Type B pancreatic cell (in vitro differentiated cells): Measurements from ENCODE around the gene TMEM179. TPM values are rescaled to one million over a fixed set of nuclear protein-coding genes. Genes with fewer than 3 reads are reported as not detected.

Experiments used
- DNase-seq: peaks from one replicate; pipeline ENCODE4 v3.0.0; 2021; ENCODE audit warnings: mixed read lengths; ENCODE audit not compliant: unreplicated experiment; ENCODE audit errors: extremely low spot score
- H3K27ac Mint-ChIP-seq: 2 replicates; pipeline ENCODE4 v1.8.0; 2021; ENCODE audit warnings: mild to moderate bottlenecking, mixed read lengths
- H3K27me3 Mint-ChIP-seq: 2 replicates; pipeline ENCODE4 v1.8.0; 2021; ENCODE audit warnings: mixed read lengths
- H3K36me3 Mint-ChIP-seq: 2 replicates; pipeline ENCODE4 v1.8.0; 2021; ENCODE audit warnings: mixed read lengths
- H3K4me1 Mint-ChIP-seq: one replicate; pipeline ENCODE4 v1.8.0; 2021; ENCODE audit warnings: mixed read lengths; ENCODE audit not compliant: unreplicated experiment
- H3K4me3 Mint-ChIP-seq: 2 replicates; pipeline ENCODE4 v1.8.0; 2021; ENCODE audit warnings: mild to moderate bottlenecking, mixed read lengths
- H3K9me3 Mint-ChIP-seq: 2 replicates; pipeline ENCODE4 v1.8.0; 2021; ENCODE audit warnings: mixed read lengths
- total RNA-seq: library from RNA; stranded (reverse); gene quantifications from 2 replicates; pipeline ENCODE4 v1.2.1, GENCODE V29; 2021; ENCODE audit warnings: low replicate concordance
- TF ChIP-seq, protein P1 (sequence below): fragments of 200-600 bp; sonication (generic); conservative IDR thresholded peaks from 2 replicates; pipeline ENCODE4 v1.5.0; 2021; ENCODE audit warnings: antibody characterized with exemption, mild to moderate bottlenecking

TMEM179 gene
- total RNA-seq, 1 donor from 2014 or later: 9.0 TPM

GRCh38 chr14:104556256-104557021 is 48.1 kb downstream of the TMEM179 start:
- no peak overlapping the region for H3K27ac Mint-ChIP-seq
- no peaks in the 10 kb centered on the region for H3K36me3 Mint-ChIP-seq
- H3K27me3 Mint-ChIP-seq: peaks cover 12% of the 10 kb centered on the region
- H3K4me3 Mint-ChIP-seq: no peak overlapping the region
- no peaks in the 10 kb centered on the region for H3K9me3 Mint-ChIP-seq
- peaks cover 4% of the 10 kb centered on the region for H3K4me1 Mint-ChIP-seq
- TF ChIP-seq, protein P1, sequence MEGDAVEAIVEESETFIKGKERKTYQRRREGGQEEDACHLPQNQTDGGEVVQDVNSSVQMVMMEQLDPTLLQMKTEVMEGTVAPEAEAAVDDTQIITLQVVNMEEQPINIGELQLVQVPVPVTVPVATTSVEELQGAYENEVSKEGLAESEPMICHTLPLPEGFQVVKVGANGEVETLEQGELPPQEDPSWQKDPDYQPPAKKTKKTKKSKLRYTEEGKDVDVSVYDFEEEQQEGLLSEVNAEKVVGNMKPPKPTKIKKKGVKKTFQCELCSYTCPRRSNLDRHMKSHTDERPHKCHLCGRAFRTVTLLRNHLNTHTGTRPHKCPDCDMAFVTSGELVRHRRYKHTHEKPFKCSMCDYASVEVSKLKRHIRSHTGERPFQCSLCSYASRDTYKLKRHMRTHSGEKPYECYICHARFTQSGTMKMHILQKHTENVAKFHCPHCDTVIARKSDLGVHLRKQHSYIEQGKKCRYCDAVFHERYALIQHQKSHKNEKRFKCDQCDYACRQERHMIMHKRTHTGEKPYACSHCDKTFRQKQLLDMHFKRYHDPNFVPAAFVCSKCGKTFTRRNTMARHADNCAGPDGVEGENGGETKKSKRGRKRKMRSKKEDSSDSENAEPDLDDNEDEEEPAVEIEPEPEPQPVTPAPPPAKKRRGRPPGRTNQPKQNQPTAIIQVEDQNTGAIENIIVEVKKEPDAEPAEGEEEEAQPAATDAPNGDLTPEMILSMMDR: no peak
- DNase-seq: no peak

DNA sequence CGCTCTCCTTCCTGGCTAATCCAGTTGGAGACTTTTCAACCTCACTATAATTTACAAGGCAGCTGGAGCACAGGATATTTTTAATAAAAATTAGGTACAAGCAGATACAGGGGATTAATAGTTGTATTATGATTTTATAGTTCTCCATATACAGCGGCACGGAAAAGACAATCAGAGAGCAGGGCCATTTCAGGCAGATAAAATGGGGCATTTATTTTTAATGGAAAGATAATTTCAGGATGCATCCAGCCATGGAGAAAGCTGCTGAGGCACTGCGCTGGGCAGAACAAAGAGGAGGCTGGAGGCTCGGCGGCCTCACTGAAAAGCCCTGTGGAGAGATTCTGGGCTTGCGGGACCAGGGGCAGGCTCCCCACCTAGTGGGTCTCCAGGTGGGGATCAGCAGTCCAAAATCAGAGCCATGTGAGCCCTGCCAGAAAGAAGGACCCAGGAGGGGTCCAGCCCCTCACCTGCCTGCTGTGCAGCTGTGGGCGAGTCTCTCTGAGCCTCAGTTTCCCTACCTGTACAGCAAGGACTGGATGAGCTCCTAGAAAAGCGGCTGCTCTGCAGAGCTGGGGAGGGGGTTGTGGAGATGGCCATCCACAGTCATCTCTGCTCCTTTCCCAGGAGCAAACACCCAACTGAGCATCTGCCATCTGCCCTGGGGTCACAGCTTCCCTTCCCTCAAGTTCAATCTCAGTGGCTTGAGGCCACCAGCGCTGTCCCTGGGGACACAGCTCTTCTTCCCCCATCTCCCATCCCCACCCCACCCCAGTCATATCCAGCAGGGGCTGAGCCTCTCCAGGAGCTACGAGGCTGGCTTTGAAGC is 48.9 kb downstream of the TMEM179 start:
- DNase-seq: no peak
- no peaks in the 10 kb centered on the region for H3K9me3 Mint-ChIP-seq
- peaks cover 13% of the 10 kb centered on the region for H3K27me3 Mint-ChIP-seq
- H3K4me3 Mint-ChIP-seq: no peak overlapping the region
- TF ChIP-seq, protein P1: no peak
- H3K36me3 Mint-ChIP-seq: no peaks in the 10 kb centered on the region
- H3K4me1 Mint-ChIP-seq: peaks cover 4% of the 10 kb centered on the region
- no peak overlapping the region for H3K27ac Mint-ChIP-seq

GRCh38 chr14:104554608-104555429 is 49.8 kb downstream of the TMEM179 start:
- DNase-seq: no peak
- H3K27me3 Mint-ChIP-seq: peaks cover 18% of the 10 kb centered on the region
- H3K4me1 Mint-ChIP-seq: peaks cover 4% of the 10 kb centered on the region
- TF ChIP-seq, protein P1: no peak
- H3K9me3 Mint-ChIP-seq: no peaks in the 10 kb centered on the region
- no peak overlapping the region for H3K27ac Mint-ChIP-seq
- H3K4me3 Mint-ChIP-seq: no peak overlapping the region
- H3K36me3 Mint-ChIP-seq: no peaks in the 10 kb centered on the region

DNA sequence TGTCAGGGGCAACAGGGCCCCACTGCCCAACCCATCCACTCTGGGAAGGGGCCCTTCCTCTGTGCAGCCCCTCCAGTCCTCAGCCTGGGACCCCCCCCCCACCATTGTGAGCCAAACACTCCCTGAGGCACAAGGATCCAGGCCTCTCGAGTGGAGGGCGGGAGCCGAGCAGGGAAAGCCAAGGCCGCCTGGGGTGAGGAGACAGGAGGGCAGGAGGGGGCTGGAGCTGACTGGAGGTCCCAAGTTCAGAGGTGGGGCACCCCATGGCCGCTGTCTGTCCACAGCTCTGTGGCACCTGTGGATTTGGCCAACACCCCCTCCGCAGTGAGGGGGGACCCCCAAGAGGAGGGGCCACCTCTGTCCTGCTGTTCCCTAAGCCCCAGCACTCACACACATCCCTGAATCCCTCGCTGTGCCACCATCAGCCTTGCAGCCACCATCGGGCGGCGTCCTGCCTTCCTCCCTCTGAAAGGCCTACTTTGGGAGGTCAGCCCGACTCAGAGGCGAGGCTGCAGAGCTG is 50.4 kb downstream of the TMEM179 start:
- TF ChIP-seq, protein P1: no peak
- Mint-ChIP-seq H3K27me3 (peaks cover 18% of the 10 kb centered on the region), H3K4me1 (peaks cover 4% of the 10 kb centered on the region), H3K9me3 (no peaks in the 10 kb centered on the region), H3K4me3 (no peak overlapping the region), H3K27ac (no peak overlapping the region), H3K36me3 (no peaks in the 10 kb centered on the region)
- DNase-seq: no peak
